Loucy (cell line): ENCODE data around the gene PCLO.

Source experiments
- H2AFZ ChIP-seq: fragments of 200-600 bp; sonication (generic); 2 replicates; pipeline ENCODE4 v1.6.0; 2016; ENCODE audit warnings: antibody characterized with exemption, mild to moderate bottlenecking, low read length, moderate library complexity
- H3F3A ChIP-seq: fragments of 200-600 bp; 2 replicates; pipeline ENCODE4 v1.6.0; 2016; ENCODE audit warnings: antibody characterized with exemption, low read depth, mild to moderate bottlenecking
- H3K27me3 ChIP-seq: fragments of 200-600 bp; sonication (generic); 2 replicates; pipeline ENCODE4 v1.6.1; 2014; ENCODE audit warnings: low read length, mild to moderate bottlenecking; ENCODE audit not compliant: insufficient read depth, poor library complexity, severe bottlenecking
- H3K36me3 ChIP-seq: fragments of 200-600 bp; sonication (generic); 2 replicates; pipeline ENCODE4 v1.6.1; 2016; ENCODE audit warnings: low read length; ENCODE audit not compliant: insufficient read depth
- H3K4me1 ChIP-seq: fragments of 200-600 bp; sonication (generic); 2 replicates; pipeline ENCODE4 v1.5.1; 2014; ENCODE audit warnings: low read length, mild to moderate bottlenecking; ENCODE audit not compliant: insufficient read depth, poor library complexity, severe bottlenecking
- H3K4me2 ChIP-seq: fragments of 200-600 bp; sonication (generic); 2 replicates; pipeline ENCODE4 v1.6.0; 2014; ENCODE audit warnings: antibody characterized with exemption, low read length, low read depth, mild to moderate bottlenecking; ENCODE audit not compliant: poor library complexity, severe bottlenecking
- H3K4me3 ChIP-seq: fragments of 200-600 bp; sonication (generic); 2 replicates; pipeline ENCODE4 v1.5.1; 2014; ENCODE audit warnings: low read length, mild to moderate bottlenecking, mixed read lengths; ENCODE audit not compliant: poor library complexity, severe bottlenecking
- H3K79me2 ChIP-seq: fragments of 200-600 bp; sonication (generic); 2 replicates; pipeline ENCODE4 v1.6.1; 2014; ENCODE audit warnings: low read length; ENCODE audit not compliant: insufficient read depth
- H3K9ac ChIP-seq: fragments of 200-600 bp; sonication (generic); 2 replicates; pipeline ENCODE4 v1.6.0; 2014; ENCODE audit warnings: mild to moderate bottlenecking, low read depth, low read length, moderate library complexity; ENCODE audit not compliant: poor library complexity, severe bottlenecking
- H3K9me2 ChIP-seq: fragments of 200-600 bp; sonication (generic); replicated peaks from 2 replicates; pipeline ENCODE4 v1.6.1; 2016; ENCODE audit warnings: low read depth, low read length, mixed read lengths
- H3K9me3 ChIP-seq: fragments of 200-600 bp; sonication (generic); 2 replicates; pipeline ENCODE4 v1.6.1; 2014; ENCODE audit warnings: mild to moderate bottlenecking, antibody characterized with exemption, low read length, low read depth; ENCODE audit not compliant: insufficient read depth
- H4K20me1 ChIP-seq: fragments of 200-600 bp; sonication (generic); 2 replicates; pipeline ENCODE4 v1.6.0; 2014; ENCODE audit warnings: antibody characterized with exemption, low read length, mild to moderate bottlenecking; ENCODE audit not compliant: insufficient read depth, poor library complexity, severe bottlenecking
- EZH2phosphoT487 ChIP-seq: fragments of 200-600 bp; IDR thresholded peaks from 2 replicates; pipeline ENCODE4 v1.6.1; 2018; ENCODE audit warnings: antibody characterized with exemption, mild to moderate bottlenecking, moderate library complexity, borderline replicate concordance
- TF ChIP-seq, protein P1 (sequence below): fragments of 200-600 bp; sonication (generic); conservative IDR thresholded peaks from 2 replicates; pipeline ENCODE4 v1.5.1; 2014; ENCODE audit warnings: mild to moderate bottlenecking, antibody characterized with exemption, low read length

Gene PCLO

DNA sequence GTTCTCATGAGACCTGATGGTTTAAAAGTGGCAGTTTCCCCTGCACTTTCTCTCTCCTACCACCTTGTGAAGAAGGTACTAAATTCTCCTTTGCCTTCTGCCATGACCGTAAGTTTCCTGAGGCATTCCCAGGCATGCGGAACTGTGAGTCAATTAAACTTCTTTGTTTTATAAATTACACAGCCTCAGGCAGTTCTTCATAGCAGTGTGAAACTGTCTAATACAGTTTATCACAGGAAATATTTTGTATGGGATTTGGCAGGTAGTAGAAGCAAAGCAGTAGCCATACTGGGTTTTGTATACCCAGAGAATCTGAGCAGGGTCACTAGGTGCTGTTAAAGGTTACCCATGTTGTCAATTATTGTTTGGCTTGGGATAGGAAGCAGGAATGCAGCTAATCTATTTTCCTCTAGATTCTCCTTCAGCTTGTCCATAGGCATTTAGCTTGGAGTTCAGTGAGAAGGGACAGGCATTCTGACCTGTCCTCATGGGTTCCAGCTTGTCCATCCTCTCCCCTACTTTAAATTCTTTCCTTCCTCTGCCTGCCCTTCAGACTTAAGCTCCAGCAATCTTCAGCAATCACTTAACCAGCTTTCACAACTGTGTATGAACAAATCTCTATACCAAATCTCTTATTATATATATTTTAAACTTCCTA lies 186.7 kb downstream of the PCLO start:
- Histone ChIP-seq H4K20me1 (no peaks in the 10 kb centered on the region), H3K4me2 (no peak overlapping the region), H3K4me1 (no peaks in the 10 kb centered on the region), H3K27me3 (no peaks in the 10 kb centered on the region), H3K4me3 (no peak overlapping the region), H3K79me2 (no peaks in the 10 kb centered on the region), H3F3A (no peaks in the 10 kb centered on the region), H3K36me3 (no peaks in the 10 kb centered on the region), H3K9ac (no peak overlapping the region), H3K9me2 (no peaks in the 10 kb centered on the region), H3K9me3 (no peaks in the 10 kb centered on the region), H2AFZ (no peak overlapping the region)
- no peak for TF ChIP-seq EZH2phosphoT487
- TF ChIP-seq, protein P1, sequence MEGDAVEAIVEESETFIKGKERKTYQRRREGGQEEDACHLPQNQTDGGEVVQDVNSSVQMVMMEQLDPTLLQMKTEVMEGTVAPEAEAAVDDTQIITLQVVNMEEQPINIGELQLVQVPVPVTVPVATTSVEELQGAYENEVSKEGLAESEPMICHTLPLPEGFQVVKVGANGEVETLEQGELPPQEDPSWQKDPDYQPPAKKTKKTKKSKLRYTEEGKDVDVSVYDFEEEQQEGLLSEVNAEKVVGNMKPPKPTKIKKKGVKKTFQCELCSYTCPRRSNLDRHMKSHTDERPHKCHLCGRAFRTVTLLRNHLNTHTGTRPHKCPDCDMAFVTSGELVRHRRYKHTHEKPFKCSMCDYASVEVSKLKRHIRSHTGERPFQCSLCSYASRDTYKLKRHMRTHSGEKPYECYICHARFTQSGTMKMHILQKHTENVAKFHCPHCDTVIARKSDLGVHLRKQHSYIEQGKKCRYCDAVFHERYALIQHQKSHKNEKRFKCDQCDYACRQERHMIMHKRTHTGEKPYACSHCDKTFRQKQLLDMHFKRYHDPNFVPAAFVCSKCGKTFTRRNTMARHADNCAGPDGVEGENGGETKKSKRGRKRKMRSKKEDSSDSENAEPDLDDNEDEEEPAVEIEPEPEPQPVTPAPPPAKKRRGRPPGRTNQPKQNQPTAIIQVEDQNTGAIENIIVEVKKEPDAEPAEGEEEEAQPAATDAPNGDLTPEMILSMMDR = no peak

DNA sequence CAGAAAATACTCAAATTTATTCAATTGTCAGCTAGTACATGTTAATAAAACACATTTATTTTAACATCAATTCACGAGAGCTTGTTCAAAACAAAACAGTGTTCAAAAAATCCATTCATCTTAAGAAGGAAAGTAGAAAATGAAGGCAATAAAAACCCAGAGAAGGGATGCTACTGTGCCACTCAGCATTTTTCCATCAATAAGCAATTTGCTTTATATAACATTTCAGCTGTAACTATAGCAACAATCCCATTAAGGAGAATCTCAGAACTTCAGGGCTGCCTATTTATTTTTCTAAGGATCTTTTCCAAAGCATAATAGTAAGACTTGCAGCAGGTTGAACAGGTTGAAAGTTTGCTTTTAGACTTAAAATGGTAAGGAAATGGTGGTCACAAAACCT lies 190.5 kb downstream of the PCLO start:
- Histone ChIP-seq H3K4me3 (no peak overlapping the region), H3K79me2 (no peaks in the 10 kb centered on the region), H3K4me1 (no peaks in the 10 kb centered on the region), H4K20me1 (no peaks in the 10 kb centered on the region), H3K36me3 (no peaks in the 10 kb centered on the region), H3K9ac (no peak overlapping the region), H3K27me3 (no peaks in the 10 kb centered on the region), H3K4me2 (no peak overlapping the region), H3K9me2 (no peaks in the 10 kb centered on the region), H3F3A (no peaks in the 10 kb centered on the region), H2AFZ (no peak overlapping the region), H3K9me3 (no peaks in the 10 kb centered on the region)
- TF ChIP-seq EZH2phosphoT487 = no peak
- TF ChIP-seq, protein P1 = no peak

DNA sequence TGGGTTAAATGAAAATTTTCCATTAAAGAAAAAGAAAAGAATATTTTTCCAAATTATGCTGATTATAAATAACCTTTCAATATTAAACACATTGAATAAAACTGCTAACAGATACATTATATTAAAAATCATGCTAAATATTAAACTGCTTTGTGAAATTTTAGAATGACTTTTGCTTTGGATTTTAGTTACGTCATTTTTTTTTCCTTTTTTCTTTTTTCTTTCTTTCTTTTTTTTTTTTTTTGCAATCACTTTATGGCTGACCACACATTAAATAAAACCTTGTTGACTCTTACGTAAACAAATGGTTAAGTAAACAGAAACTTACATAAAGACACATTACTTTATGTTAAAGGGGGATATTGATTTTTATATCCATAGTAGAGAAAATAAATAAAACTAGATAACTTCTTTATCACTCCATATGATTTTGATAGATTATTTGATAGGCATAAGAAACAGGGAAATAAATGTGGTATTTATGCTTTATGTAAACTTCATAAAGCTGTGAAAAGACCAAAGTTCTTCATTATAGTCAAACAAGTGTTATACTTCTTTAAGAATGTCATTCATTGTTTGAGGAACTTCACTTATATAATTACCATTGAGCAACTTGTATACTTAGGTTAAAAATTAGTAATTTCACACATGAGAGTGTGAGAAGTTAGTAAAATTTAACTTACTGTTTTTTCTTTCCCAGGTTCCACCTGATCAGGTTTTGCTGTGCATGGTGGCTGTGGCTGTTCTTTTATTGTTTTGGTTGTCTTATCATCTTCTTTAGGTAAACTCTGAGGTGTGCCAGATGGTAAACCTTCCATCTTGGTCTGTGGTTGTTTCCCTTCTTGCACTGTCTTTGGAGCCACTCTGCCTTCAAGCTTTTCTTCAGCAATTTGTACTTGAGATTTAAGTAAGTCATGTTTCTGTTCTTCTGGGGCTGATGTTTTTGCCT lies 197.3 kb downstream of the PCLO start:
- TF ChIP-seq EZH2phosphoT487 = no peak
- TF ChIP-seq, protein P1 = no peak
- Histone ChIP-seq H3K27me3 (no peaks in the 10 kb centered on the region), H3F3A (no peaks in the 10 kb centered on the region), H2AFZ (no peak overlapping the region), H3K4me2 (no peak overlapping the region), H3K4me1 (no peaks in the 10 kb centered on the region), H3K9ac (no peak overlapping the region), H3K36me3 (no peaks in the 10 kb centered on the region), H3K4me3 (no peak overlapping the region), H3K79me2 (no peaks in the 10 kb centered on the region), H4K20me1 (no peaks in the 10 kb centered on the region), H3K9me3 (no peaks in the 10 kb centered on the region), H3K9me2 (no peaks in the 10 kb centered on the region)
